ENCODE results near the gene FUCA1. TPM values are rescaled to one million over a fixed set of nuclear protein-coding genes. Genes with fewer than 3 reads are reported as not detected.

Gene FUCA1
- total RNA-seq, 2 donors from 2014 or later = 17.0 to 19.9 TPM

DNA sequence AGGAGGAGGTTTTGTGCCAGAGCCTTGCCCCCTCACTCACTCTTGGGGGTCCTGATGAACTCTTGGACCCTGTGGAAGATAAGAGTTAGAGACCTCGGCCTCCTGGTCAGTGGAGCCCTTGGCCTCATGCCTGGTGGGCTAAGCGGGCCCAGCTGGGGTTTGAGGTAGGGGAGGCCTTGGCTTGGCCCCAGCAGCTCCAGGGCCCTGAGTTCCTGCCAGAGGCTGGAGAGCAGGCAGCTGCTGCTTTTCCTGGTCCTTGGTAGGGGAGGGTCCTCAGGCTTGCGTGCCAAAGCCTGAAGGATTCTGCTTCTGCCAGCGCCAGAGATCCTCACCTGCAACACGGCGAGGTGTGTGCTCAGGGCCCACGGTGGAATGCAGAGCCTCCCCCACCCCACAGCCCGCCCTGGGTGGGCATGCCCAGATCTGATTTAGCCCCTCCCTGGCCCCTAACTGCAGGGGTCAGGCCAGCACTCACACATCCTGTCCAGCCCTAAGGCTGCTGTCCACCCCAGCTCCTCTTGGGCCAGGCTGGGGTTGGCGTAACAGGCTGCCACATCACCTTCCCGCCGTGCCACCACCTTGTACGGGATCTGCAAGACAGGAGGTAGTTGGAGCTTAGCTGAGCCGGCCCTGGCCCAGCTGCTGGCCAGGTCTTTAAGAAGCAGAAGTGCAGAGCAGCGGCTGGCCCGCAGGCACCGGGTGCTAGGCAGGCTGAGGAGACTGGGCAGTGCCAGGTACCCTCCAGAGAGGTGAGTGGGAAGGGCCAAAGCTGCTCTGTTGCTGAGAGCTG is 72.2 kb downstream of the FUCA1 start:
- intact Hi-C loops (cut with DNase I) = no loop called here
- DNase-seq (no peak), ATAC-seq (no peak)

Other genes with a start within 250 kb of the FUCA1 start
- 100 to 1,000 TPM; 639 to 683 TPM for gene RPL11, start 176.5 kb downstream of the FUCA1 start, total RNA-seq
- gene ELOA, start 124.8 kb downstream of the FUCA1 start, total RNA-seq = 10 to 100 TPM; 30.0 to 30.2 TPM
- 10 to 100 TPM; 34.9 to 39.6 TPM for gene PITHD1, start 89.9 kb downstream of the FUCA1 start, total RNA-seq
- gene LYPLA2, start 77.1 kb downstream of the FUCA1 start, total RNA-seq = 10 to 100 TPM; 32.3 to 36.4 TPM
- gene GALE, start 67.5 kb downstream of the FUCA1 start, total RNA-seq = 10 to 100 TPM in 1 of 2 donors, 1 to 10 TPM in 1; 9.7 to 16.0 TPM
- gene HMGCL, start 42.9 kb downstream of the FUCA1 start, total RNA-seq = 10 to 100 TPM; 23.1 to 23.4 TPM
- not detected for gene CNR2, start 45.1 kb upstream of the FUCA1 start, total RNA-seq
- gene PNRC2, start 91.5 kb upstream of the FUCA1 start, total RNA-seq = 10 to 100 TPM; 84.2 to 89.2 TPM
- gene SRSF10, start 112.0 kb upstream of the FUCA1 start, total RNA-seq = 10 to 100 TPM; 49.5 to 59.3 TPM
- 100 to 1,000 TPM; 160 to 224 TPM for gene MYOM3, start 243.8 kb upstream of the FUCA1 start, total RNA-seq